Epithelial cell of prostate (primary cell): ENCODE data around the gene JUND.

Experiments used
- DNase-seq: peaks from one replicate; pipeline ENCODE4 v3.0.0-alpha.2; 2011; ENCODE audit warnings: low read depth, low spot score
- H3K27ac ChIP-seq: fragments of 450-650 bp; 2 replicates; pipeline ENCODE4 v1.5.1; 2017; ENCODE audit warnings: mild to moderate bottlenecking

JUND gene

DNA sequence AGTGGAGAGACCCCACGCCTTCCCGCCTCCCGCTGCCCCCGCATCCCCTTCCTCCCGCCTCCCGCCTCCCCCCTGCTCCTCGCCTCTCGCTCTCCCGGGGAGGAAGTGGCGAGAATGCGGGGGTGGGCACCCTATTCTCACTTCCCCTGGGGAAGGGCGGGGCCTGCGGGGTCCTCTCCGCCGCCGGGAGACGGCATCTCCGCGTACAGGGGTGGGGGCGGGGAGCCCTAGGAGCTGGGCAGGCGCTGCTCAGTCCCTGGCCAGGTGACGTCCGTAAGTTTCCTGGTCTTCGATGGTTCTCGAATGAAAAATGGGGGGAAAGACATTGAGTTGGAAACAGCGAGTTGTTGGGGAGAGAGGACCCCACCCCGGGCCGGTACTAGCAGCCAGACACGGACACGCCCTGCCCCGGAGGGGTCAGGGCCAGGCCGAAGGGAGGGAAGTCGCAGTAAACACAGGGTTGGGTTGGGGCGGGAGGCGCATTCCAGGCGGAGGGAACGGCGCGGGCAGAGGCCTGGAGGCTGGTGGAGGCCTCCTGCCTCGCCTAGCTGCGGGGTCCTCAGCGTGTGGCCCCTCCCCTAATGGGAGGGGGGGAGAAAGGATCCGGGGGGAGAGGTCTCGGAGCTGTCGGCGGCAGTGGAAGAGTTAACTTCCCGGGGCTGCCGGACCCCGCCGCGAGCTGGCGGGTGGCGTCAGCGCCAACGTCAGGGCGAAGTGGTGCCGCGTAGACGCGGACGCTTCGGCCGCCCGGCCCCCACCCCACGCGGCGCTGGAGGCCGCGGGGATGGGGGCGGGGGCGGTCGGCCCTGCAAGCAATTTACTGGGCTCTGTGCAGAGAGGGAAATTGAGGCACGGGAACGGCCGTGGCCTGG lies 10.4 kb upstream of the JUND start:
- no peak for DNase-seq
- H3K27ac ChIP-seq = peak overlapping the region; percentile 62

DNA sequence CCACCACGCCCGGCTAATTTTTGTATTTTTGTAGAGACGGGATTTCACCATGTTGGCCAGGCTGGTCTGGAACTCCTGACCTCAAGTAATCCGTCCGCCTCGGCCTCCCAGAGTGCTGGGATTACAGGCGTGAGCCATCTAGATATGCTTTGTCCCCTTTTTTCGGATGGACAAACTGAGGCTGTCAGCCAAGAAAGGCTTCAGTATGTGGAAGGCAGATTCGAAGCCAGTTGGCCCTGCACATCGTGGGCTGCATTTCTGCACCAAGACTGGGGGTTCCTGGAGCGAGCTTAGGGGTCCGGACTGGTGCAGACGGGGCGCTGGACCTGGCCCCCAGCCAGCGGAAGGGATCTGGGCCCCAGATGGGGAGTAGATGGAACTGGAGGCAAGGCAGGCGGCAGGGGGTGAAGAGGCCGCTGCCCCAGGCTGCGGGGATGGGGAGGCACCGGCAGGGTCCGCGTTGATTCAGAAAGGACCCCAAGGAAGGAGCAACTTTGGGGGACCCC lies 9.7 kb upstream of the JUND start:
- H3K27ac ChIP-seq = no peak overlapping the region
- no peak for DNase-seq

DNA sequence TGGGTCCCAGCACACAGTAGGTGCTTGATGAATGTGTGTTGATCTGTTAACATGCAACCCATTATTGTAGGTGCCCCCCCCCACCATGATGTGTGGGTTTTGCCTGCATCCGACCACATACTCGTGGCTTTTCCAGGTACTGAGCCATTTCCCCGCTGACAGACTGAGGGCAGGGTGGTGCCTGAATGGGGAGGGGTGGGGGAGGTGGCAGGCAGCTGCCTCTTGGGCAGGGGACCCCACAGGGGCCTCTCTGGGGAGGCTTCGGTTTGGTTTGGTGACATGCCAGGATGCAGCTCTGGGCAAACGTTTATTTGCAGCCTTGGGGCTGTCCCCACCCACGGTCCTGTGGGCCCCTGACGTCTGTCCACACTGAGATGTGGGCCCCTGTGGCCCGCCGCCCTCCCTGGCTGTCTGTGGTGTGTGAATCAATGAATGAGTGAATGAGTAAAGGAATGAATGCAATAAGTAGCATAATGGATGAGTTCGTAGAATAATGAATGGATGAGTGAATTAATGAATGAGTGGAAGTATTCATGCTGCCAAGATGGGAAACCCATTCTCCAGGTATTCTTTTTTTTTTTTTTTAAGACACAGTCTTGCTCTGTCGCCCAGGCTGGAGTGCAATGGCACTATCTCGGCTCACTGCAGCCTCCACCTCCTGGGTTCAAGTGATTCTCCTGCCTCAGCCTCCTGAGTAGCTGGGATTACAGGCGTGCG lies 9.0 kb upstream of the JUND start:
- H3K27ac ChIP-seq = no peak overlapping the region
- no peak for DNase-seq

DNA sequence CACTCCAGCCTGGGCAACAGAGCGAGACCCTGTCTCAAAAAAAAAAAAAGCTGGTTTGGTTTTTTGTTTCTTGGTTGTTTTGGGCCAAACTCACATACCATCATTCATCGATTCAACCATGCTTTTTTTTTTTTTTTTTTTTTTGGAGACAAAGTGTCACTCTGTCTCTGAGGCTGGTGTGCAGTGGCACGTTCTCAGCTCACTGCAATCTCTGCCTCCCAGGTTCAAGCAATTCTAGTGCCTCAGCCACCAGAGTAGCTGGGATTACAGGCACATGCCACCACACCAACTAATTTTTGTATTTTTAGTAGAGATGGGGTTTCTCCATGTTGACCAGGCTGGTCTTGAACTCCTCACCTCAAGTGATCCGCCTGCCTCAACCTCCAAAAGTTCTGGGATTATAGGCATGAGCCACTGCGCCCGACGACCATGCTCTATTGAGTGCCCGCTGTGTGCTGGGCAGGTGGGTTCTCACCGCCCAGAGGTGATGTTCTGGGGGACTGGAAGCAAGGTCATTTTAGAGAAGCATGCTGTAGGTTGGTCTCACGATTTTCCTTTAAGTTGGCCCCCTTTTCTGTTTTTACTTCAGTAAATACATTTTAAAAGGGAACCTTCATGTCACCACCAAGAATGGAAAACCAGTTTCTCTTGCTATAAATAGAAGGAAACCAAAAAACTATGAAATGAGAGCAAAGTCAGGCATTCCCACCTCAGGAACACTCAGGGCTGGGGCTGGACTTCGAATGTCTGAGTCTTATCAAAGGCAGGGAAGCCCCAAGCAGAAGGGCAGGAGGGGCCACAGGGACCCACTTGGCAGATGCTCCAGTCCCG lies 8.3 kb upstream of the JUND start:
- no peak for DNase-seq
- H3K27ac ChIP-seq = no peak overlapping the region

DNA sequence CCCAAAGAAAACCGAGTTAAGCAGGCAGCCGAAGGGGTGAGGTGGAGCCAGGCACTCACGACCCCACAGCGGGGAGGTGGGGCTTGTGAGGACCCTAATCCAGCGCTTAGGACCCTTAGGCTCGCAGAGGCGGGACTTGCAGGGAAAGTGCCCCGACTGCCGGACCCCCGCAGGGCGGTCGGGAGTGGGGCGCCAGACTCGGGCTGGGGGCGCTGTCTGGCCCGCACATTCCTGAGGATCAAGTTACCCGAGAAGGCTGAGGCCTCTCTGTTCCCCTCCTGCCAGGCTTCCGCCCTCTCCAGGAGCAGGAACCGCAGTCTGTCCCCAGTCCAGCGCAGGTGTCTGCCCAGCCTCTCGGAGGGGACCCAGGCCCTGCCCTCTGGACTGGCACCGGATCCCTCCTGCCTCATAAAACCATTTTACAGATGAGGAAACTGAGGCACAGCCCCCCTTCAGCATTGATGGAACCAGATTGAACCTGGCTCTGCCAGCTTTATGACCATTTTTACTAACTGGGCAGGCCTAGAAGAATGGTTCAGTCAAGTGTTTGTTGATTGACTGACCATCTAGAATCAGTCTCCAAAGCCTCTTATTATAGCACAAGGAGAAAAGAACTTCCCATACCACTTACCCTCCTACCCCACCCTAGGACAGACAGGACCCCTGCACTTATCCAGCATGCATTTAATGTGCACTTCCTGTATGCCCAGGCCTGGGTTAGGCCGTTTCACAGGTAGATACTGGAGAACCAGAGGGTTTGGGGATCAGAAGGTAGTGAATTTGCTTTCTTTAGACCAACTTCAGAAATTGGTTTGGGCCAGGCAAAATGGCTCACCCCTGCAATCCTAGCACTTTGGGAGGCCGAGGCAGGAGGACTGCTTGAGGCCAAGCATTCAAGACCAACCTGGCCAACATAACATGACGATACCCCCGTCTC lies 6.7 kb upstream of the JUND start:
- H3K27ac ChIP-seq = no peak overlapping the region
- no peak for DNase-seq

DNA sequence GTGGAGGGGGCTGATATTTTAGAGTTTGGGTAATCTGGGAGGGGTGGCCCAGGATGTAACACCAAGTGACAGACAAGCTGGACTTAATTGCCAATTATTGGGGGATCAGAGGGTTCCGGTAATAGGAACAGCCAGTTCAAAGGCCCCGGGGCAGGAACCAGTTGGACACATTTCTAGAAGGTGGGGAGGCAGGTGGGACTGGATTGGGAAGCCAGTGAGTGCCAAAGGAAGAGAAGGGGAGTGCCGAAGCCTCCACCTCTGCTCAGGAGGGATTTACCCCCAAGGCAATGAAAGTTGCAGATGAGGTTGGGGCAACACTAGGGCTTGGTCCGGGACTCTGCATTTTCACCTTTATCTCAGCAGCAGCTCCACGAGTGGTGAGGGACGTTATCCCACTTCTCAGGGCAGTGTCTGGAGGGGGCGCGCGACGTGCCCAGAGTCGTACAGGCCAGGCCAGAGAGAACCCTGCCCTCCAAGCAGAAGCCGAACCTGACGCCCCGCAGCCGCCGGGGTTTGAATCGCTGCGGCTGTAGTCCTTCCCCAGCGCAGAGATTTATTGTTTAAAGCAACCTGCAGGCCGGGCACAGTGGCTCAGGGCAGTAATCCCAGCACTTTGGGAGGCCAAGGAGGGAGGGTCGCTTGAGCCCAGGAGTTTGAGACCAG lies 5.7 kb upstream of the JUND start:
- no peak for DNase-seq
- H3K27ac ChIP-seq = no peak overlapping the region

DNA sequence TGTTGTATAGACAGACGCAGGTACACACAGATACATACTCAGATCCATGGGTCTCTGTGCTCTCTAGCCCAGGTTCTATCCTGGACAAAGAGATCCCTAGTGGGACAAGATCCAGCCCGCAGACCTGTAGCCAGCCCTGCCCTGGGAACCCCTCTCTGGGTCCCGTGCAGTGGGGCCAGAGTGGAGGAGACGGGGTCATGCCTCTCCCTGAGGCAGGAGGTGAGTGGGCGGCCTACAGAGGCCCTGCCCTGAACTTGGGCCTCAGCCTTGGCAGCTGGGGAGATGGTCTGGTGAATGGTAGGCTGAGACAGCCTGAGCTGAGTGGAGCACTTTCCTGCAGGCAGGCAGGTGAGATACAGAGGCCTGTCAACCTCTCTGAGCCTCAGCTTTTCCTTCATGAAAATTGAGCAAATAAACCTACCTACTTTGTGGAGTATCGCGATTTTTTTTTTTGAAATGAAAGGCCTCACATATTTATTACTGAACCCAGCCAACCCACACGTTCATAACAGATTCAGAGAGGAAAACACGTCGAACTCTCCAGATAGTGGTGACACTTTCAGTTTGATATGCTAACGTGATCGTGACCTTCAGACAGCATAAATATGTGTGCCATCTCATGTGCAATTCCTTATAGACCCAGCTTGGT lies 3.4 kb upstream of the JUND start:
- no peak overlapping the region for H3K27ac ChIP-seq
- DNase-seq = no peak

DNA sequence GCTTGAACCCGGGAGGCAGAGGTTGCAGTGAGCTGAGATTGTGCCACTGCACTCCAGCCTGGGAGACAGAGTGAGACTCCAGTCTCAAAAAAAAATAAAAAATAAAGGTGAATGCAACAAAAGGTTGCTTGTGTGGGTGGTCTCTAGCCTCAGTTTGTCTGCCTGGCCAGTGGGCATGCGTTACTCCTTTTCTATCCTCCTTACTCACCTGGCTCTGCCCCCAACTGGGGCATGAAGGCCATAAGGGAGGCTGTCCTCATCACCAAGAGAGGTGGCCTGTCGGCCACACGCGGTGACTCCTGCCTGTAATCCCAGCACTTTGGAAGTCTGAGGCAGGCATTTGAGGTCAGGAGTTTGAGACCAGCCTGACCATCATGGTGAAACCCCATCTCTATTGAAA lies 1.9 kb upstream of the JUND start:
- H3K27ac ChIP-seq = no peak overlapping the region
- no peak for DNase-seq

DNA sequence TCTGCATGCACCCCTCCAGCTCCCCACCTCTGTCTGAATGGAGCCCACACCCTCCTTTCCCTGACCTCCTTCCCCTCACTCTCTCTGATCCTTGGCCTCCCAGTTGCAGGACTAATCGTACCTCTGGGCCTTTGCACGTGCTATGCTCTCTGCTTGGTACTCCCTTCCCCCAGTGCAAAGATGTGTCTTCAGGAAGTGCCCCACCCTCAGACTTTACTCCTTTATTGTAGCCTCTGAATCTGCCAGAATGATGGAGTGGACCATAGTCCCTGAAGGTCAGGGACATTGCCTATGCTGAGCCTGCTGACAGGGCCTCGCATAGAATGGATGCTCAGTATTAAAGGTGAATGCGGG lies 1.3 kb upstream of the JUND start:
- no peak for DNase-seq
- peak overlapping the region; percentile 98 for H3K27ac ChIP-seq

DNA sequence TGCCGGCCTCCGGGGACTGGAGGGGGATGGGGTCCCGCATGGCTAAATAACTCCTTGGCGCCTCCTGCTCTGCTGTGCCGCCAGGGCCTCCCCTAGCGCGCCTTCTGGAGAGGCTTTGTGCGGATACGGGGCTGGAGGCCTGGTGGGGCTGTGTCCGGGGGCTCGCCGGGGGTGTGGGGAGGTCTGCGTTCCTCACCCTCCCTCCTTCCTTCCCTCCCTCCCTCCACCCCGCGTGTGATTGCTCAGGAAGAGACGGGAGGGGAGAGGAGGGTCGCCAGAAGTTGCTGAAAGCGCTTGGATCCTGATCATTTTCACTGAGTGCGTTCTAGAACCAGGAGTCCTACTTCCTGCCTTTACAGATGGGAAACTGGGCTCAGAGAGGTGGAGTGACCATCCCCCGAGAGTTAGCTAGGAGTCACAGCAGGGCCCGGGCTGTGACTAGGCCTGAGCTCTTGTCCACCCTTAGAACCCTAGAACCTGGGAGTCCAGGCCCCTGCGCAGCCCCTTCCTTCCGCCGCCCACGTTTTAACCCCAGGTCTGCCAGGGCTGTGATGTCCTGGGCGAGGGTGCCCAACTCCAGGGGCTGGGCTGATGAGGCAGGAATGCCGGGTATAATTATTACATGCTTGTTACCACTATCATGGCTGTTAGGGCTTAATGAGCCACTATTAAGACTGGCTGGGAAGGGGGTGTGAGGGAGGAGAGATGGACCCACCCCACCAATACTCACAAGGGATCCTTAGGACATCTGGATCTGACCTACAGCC lies 782 bp upstream of the JUND start:
- peak overlapping the region; percentile 98 for H3K27ac ChIP-seq
- DNase-seq = no peak

DNA sequence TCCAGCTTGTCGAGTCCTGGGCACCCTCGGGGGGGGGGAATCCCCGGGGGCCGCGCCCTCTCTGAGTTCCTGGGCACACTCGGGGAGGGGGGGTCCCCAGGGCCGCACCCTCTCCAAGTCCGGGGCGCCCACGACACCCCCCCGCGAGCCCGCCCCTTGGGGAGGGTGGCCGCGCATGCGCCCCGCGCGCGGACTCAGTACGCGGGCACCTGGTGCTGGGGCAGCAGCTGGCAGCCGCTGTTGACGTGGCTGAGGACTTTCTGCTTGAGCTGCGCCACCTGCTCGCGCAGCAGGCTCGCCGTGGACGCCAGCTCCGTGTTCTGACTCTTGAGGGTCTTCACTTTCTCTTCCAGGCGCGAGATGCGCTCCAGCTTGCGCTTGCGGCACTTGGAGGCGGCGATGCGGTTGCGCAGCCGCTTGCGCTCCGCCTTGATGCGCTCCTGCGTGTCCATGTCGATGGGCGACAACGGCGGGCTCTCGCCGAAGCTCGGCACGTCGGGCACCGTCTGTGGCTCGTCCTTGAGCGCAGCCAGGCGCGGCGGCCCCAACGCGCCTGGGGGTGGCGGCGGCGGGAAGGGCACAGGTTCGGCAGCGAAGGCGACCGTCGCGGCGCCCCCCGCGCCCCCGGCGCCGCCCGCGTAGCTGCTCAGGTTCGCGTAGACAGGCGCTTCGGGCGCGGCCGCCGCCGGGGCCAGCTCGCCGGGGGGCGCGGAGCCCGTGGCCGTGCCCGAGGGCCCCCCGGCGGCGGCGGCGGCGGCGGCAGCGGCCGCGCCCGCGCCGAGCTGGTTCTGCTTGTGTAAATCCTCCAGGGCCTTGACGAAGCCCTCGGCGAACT lies 958 bp downstream of the JUND start:
- peak overlapping the region; percentile 98 for H3K27ac ChIP-seq
- DNase-seq = peak; percentile 26

DNA sequence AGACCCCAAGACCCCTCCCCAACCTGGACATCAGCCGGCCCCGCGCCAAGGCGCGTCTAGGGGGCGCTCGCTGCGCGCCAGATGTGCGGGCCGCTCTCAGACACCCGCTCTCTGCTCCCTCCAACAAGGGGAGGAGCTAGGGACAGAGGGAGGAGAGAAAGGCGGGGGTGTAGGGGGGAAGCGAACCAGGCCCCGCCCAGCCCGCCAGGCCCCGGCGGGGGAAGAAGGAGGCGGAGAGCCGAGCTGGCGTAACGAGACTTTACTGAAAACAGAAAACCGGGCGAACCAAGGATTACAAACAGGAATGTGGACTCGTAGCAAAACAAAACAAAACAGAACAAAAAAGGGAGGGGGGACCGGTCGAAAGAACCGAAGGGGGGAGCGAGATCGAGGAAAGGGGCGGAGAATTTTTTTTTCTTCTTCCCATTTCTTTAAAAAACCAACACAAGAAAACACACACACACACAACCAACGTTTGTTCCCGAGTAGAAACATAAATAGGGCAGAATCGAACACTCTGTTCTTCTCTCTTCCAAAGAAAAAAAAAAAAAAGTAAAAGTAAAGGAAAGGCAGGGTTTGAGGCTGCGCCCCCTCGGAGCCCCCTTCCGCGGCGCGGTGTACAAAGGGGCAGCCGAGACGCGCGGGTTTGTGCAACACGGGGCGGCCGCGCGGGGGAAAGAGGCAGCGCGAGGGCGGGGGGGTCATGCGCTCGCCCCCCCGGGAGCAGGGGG lies 1.7 kb downstream of the JUND start:
- peak; percentile 76 for DNase-seq

DNA sequence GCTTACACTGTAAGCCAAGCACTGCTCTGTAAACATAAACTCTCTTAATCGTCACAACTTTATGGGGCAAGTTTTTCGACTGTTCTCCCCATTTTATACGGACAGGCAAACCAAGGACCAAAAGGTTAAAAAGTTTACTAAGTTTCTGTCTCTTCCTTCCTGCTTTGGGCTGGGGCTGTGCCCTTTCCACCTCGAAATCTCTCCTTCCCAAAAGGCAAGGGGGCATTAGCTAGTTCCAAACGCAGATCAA lies 2.2 kb downstream of the JUND start:
- no peak for DNase-seq
- H3K27ac ChIP-seq = peak overlapping the region; percentile 98

More for the DNA sequence above, 1.7 kb downstream of the JUND start:
- peak overlapping the region; percentile 98 for H3K27ac ChIP-seq

DNA sequence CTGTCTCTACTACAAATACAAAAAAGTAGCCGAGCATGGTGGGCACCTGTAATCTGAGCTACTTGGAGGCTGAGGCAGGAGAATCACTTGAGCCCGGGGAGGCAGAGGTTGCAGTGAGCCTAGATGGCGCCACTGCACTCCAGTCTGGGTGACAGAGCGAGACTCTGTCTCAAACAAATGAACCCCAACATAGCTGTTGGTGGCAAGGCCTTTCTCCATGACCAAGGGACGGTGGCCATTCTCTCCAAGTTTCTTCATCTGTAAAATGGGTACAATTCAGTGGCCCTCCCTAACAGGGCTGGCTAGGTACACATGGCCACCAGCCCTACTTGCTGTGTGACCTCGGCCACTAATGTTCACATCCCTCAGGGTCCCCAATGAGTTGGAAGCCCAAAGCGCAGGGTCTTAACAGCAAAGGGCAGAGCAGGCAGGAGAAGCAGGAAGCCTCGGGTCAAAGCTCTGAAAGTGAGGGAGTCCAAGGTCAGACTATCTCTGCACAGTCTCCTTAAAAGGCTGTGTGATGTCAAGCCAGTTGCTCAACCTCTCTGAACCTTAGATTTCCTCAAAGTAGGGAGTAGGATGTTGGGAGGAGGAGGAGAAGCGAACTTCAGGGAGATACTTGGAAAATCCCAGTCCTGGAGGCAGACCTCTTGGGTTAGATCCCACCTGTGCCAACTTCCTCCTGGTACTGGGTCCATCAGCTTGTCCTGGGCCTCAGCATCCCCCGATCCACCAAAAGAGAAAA lies 2.7 kb downstream of the JUND start:
- DNase-seq = no peak

DNA sequence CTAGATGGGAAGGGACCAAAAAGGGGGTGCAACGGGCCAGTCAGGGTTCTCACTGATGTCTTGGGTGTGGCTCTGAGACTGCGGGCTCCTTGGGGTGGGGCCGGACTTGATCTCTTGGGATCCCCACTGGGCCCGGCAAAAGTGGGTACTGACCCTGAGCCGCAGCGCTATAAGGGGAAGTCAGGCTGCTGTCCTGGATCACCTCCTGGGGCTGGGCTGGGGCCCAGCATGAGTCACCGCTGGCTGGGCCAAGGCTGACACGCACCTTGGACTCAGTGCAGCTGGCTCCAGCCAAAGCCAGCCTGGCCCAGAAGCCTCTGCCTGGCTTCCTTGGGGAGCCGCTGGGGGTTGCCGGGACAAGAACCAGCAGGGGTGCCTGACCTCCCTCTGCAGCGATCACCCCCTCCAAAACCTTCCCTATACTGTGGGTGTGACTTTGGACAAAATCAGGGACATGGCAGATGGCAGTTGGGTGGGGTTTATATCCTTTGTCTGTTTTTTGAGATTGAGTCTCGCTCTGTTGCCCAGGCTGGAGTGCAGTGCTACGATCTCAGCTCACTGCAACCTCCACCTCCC lies 6.6 kb downstream of the JUND start:
- H3K27ac ChIP-seq = peak overlapping the region; percentile 74
- no peak for DNase-seq

More for the DNA sequence above, 2.7 kb downstream of the JUND start:
- H3K27ac ChIP-seq = peak overlapping the region; percentile 98
